Cardiac septum (tissue), 1 donor: ENCODE results near the gene EYS. TPM values are rescaled to one million over a fixed set of nuclear protein-coding genes. Genes with fewer than 3 reads are reported as not detected.

Experiments
- DNase-seq: peaks from one replicate; pipeline ENCODE4 v3.0.0-alpha.2; 2020; ENCODE audit warnings: low spot score
- intact Hi-C: fragments of 100-400 bp; cut with DNase I; formaldehyde crosslinking; loops from one replicate; pipeline ENCODE4 v1.14.0; 2022
- total RNA-seq: library from RNA; stranded (reverse); fragmentation: NEBNext Ultra II Directional; extraction: Animal tissue kit (Norgen Biotek cat#: 25700); gene quantifications from one replicate; pipeline ENCODE4 v1.2.1, GENCODE V29; 2021
- donor health status: DM: no; HTN: no; CAD: no.

The EYS gene
- total RNA-seq, 1 donor from 2014 or later: 0.24 TPM

DNA sequence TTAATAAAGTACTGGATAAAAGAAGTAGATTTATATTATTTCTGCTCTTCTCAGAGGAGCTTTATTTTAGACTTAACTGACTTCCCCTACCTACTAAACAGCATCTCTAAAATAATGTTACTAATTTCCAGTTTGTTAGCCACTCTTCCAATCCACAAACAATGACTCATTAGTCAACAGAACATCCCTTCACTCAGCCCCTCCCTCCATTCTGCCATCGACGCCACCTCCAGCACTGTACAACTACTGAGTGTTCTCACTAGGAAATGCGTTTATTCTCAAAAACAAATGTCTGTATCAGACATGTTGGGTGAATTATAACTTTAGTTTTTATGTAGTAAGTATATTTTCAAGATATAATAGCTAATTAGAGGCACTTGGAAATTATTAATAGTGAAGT, 427.0 kb downstream of the EYS start:
- intact Hi-C loops: no loop called here
- DNase-seq: no peak

- intact Hi-C loops: no loop called here
- DNase-seq: no peak
Measured at GRCh38 chr6:65262241-65262640, 444.8 kb downstream of the EYS start.

- intact Hi-C loops: no loop called here
- DNase-seq: no peak
Measured at GRCh38 chr6:65259982-65260381, 447.0 kb downstream of the EYS start.

- intact Hi-C loops: no loop called here
- DNase-seq: no peak
Measured at GRCh38 chr6:65259059-65259458, 448.0 kb downstream of the EYS start.

GRCh38 chr6:65253041-65253440, 454.0 kb downstream of the EYS start:
- DNase-seq: no peak
- intact Hi-C loops: no loop called here

GRCh38 chr6:65248101-65248610, 458.9 kb downstream of the EYS start:
- DNase-seq: no peak
- intact Hi-C loops: no loop called here

DNA sequence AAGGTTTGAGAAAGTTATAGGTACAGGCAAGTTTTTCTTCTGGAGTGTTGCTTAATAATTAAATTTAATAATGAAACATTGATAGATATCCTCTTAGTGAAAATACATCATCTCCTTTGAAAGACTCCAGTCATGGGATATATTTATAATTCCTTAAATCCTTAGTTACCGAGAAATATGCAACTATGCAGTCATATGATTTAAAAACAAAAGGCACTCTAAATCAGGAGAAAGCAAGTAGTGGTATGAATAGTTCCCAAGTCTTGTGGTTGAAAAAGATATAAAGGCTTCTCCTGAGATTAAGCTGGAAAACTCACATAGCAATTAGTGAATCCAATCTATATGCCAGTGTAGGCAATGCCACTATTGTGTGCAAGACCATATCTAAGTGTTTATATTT, 475.4 kb downstream of the EYS start:
- no peak for DNase-seq
- intact Hi-C loops: no loop called here

DNA sequence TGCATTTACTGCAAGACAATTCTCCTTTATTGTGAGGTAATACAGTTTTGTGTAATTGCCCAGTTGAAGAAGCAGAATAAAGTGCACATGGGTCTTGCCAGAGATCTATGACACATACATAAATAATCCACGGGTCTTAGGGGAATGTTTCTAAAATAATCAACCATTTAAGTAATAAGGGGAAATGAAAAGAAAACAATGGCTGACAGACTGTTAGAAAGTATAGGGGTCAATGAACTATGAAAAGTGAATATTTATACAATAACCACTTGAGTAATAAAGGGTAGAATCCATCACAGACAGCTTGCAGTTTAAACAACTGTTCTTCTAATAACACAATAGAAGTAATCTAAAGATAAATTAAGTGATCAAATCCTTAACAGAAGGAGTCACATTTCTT, 477.2 kb downstream of the EYS start:
- intact Hi-C loops: no loop called here
- no peak for DNase-seq

DNA sequence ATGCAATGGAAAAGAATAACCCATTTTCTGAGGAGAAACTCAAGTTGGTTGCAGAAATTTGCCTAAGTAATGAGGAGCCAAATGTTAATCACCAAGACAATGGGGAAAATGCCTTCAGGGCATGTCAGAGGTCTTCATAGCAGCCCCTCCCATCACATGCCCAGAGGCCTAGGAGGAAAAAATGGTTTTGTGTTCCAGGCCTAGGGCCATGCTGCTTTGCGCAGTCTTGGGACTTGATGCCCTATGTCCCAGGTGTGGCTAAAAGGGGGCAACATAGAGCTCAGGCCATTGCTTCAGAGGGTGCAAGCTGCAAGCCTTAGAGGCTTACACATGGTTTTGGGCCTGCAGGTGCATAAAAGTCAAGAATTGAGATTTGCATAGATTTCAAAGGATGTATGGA, 485.9 kb downstream of the EYS start:
- intact Hi-C loops: no loop called here

GRCh38 chr6:65202738-65203137, 504.3 kb downstream of the EYS start:
- DNase-seq: no peak
- intact Hi-C loops: no loop called here

More for the DNA sequence above, 485.9 kb downstream of the EYS start:
- no peak for DNase-seq

DNA sequence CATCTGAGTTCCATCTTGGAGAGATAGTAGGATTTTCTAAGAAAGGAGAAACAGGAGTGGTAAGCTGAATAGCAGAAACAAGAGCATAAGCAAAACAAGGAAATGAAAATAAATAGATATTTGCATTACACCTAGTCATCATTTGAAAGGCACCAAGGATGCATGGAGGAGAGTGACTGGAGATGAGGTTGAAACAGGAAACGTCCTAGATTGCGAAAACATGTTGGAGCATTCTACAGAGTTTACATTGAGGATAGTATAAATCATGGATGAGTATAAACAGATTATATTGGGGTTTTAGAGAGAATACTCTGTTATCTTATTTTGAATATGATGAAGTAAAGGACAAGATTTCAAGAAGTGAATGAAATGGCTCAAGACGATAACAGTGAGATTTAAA, 507.3 kb downstream of the EYS start:
- intact Hi-C loops: no loop called here
- DNase-seq: no peak

GRCh38 chr6:65199121-65199520, 507.9 kb downstream of the EYS start:
- no peak for DNase-seq
- intact Hi-C loops: no loop called here

DNA sequence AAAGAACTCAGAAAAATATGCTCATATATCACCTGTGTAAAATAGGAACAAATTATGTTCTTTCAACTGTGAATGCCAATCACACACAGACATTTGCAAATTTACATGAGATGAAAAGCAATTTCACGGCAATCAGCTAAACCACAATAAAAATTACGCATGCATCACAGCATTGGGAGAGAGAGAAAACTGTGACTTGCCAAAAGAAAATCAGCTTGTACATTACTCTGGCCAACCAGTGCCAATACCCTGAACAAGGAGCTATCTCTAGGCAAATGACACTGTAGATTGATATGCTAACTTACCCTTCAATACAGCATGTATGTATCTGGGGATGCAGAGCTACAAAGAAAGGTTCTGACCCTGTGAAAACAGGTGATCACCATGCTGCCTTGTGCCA, 515.6 kb downstream of the EYS start:
- DNase-seq: no peak
- intact Hi-C loops: no loop called here

DNA sequence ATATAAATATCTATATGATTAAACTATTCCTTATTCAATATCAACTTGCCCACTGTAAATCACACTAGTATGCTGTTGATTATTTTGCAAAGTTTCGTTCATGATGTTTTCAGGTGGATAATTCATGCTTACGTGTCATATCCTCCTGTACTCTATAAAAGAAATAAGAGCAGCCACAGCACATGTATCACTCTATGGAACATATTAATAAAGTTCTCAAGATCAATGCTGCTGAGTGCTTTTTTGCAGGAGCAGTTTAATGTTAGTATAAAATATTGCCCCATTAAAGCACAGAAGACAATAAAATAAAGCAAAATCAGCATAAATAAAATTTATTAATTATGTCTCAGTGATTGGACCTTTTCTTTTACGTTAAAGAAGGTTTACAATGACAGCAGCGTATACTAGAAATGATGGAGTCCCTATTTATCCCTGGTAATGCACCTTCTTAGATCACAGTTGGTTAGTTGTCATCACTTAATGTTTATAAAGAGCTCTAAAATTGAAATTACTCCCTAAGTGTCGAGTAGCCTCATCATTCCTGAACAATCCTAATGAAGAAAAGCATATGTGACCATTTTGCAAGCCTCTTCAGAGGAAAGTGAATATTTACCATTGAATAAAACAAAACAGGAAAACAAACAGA, 517.7 kb downstream of the EYS start:
- no peak for DNase-seq
- intact Hi-C loops: no loop called here

DNA sequence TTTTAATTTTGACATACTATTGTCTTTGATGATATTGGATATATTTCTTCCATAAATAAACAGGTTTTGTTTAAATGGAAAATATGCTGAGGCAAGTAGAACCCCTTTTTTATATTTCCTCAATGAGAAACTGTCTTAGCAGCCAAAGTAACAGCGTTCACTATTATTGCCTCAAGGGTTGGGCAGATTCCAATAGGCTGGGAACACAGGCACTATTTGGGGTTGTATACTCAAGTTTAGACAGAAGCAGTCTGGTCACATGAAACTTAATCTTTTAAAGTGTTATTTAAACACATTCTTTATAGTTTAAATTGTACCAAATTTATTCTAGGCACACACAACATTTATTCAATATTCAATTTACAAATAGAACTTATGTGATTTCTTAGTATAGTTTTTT, 520.2 kb downstream of the EYS start:
- DNase-seq: no peak
- intact Hi-C loops: no loop called here

GRCh38 chr6:65182681-65183080, 524.3 kb downstream of the EYS start:
- intact Hi-C loops: no loop called here
- DNase-seq: no peak

- DNase-seq: no peak
- intact Hi-C loops: no loop called here
Measured at GRCh38 chr6:65170273-65170672, 536.8 kb downstream of the EYS start.

- no peak for DNase-seq
- intact Hi-C loops: no loop called here
Measured at GRCh38 chr6:65161661-65162060, 545.4 kb downstream of the EYS start.

GRCh38 chr6:65157025-65157424, 550.0 kb downstream of the EYS start:
- intact Hi-C loops: no loop called here
- no peak for DNase-seq

DNA sequence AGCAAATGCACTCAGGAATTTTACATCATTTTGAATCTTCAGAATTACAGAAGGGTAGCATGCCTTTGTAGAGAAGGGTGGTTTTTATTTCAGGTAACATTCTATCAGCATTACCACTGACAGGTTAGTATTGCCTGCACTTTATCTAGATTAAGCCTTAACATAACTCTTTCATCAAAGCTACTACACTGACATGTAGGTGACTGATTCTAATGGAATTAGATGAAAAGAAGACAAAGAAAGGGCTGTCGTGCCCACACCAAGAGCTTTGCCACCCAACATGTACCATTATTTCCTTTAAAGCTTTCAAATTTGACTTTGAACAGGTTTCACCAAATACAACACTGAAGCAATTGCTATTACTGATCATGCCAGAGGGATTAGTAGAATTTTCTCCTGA, 551.9 kb downstream of the EYS start:
- DNase-seq: no peak
- intact Hi-C loops: no loop called here

- intact Hi-C loops: no loop called here
- no peak for DNase-seq
Measured at GRCh38 chr6:65149841-65150240, 557.2 kb downstream of the EYS start.

GRCh38 chr6:65148839-65149238, 558.2 kb downstream of the EYS start:
- intact Hi-C loops: no loop called here
- DNase-seq: no peak
